H1 (cell line): ENCODE results near the gene PPAT. TPM values are rescaled to one million over a fixed set of nuclear protein-coding genes. Genes with fewer than 3 reads are reported as not detected.

Source experiments
- EGR1 ChIP-seq: IDR thresholded peaks from 2 replicates; pipeline ENCODE4 v1.6.1; 2011; ENCODE audit warnings: low read depth, low read length, borderline replicate concordance
- KDM4A ChIP-seq: IDR thresholded peaks from one replicate; pipeline ENCODE4 v1.7.1; 2012; ENCODE audit warnings: low read depth, mild to moderate bottlenecking, moderate library complexity, low read length, inconsistent platforms; ENCODE audit not compliant: severe bottlenecking
- SP2 ChIP-seq: IDR thresholded peaks from 2 replicates; pipeline ENCODE4 v1.6.1; 2012; ENCODE audit warnings: mild to moderate bottlenecking, low read length, inconsistent platforms
- polyA plus RNA-seq, 7 experiments: library from polyadenylated mRNA; depleted of rRNA in 3 of 7; stranded (reverse) in 5 of 7; unstranded in 2 of 7; fragments of >200 nt in 5 of 7; fragments of 200-250 nt in 2 of 7; gene quantifications; 1 replicate in 5 of 7; 2 replicates in 1 of 7; 4 replicates in 1 of 7; pipeline versions ENCODE4 v1.2.1 to v1.2.3, GENCODE V29; 2011 to 2013; ENCODE audit warnings: missing spikeins in 2 of 7, mixed read lengths in 2 of 7
- total RNA-seq: library from RNA; stranded (reverse); fragmentation: NEBNext Ultra II Directional; extraction: Animal tissue kit (Norgen Biotek cat#: 25700); gene quantifications from 2 replicates; pipeline ENCODE4 v1.2.1, GENCODE V29; 2021

The PPAT gene
- total and polyA plus RNA-seq, 2 of the 8 experiments (the other 6 are each of a cell fraction or from before 2014, with no cell fraction given) = 24.5 to 104 TPM

- no peak for TF ChIP-seq EGR1
- TF ChIP-seq SP2 = no peak
- TF ChIP-seq KDM4A = no peak
Measured at GRCh38 chr4:56430203-56430602, 5.2 kb downstream of the PPAT start (continued).
